ENCODE data around the gene GPT2. TPM values are rescaled to one million over a fixed set of nuclear protein-coding genes. Genes with fewer than 3 reads are reported as not detected.
A peak's percentile ranks its signal among the peaks of the same experiment; 100 is the strongest.

The GPT2 gene
- polyA plus RNA-seq, 3 donors: 24.8 to 31.6 (median 30.8) TPM

- no peak for DNase-seq (ENCODE audit: extremely low read depth in 1 of 11, low read depth in 9 of 11, low spot score in 4 of 11)
Observed at GRCh38 chr16:46911038-46911437, 26.9 kb downstream of the GPT2 start.

DNA sequence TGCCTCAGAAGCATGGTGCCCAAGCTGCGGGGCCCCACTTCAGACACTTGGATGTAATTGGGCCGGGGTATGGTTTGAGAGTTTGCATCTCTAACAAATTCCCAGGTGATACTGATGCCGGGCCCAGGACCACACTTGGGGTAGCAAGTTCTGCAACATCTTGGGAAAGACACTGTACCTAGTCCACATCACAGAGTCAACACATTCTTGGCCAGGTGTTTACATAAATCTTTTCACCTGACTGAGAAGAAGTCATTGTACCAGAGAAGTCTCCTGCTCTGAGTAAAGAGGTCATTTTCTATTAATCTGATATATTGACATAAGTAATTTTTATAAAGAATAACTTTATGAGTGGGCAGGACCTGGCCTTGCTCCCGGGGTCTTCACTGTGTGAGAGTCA, 27.5 kb downstream of the GPT2 start:
- DNase-seq (ENCODE audit: extremely low read depth in 1 of 11, low read depth in 9 of 11, low spot score in 4 of 11): no peak

DNA sequence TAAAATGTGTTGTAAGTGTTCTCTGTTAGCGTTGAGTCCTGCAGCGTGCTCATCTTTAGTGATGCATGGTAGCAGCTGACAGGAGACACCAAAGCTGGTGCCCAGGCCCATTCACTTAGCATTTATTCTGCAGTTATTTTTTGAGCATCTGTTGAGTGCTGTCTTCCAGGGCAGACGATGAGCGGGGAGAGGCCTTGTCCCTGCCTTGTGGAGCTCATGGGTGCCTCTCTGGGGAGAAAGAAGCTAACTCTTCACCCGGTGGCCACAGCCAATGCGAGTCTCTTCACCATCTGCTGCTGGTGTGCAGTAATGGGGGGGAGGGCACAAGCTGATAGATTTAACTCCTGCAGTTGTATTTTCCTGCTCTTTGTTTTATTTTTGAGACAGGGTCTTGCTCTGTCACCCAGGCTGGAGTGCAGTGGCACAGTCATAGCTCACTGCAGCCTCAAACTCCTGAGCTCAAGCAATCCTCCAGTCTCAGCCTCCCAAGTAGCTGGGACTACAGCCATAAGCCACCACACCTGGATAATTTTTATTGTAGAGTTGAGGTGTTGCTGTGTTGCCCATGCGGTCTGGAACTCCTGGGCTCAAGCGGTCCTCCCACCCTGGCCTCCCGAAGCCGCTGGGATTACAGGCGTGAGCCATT, 30.5 kb downstream of the GPT2 start:
- DNase-seq (ENCODE audit: extremely low read depth in 1 of 11, low read depth in 9 of 11, low spot score in 4 of 11): no peak

DNA sequence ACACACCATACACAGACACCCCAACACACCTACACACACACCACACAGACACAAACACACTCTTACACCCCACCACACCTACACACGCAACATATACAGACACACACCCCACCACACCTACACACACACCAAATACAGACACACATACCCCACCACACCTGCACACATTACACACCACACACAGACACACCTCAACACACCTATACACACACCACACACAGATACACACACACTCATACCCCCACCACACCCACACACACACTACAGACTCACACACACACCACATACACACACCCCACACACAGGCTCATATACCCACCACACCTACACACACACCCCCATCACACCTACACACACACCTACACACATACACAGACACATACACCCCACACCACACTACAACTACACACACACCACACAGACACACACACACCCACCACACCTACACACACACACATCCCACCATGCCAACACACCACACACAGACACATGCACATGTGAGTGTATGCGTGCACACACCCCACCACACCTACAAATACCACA, 31.4 kb downstream of the GPT2 start:
- DNase-seq (ENCODE audit: extremely low read depth in 1 of 11, low read depth in 9 of 11, low spot score in 4 of 11): no peak

- DNase-seq (ENCODE audit: extremely low read depth in 1 of 11, low read depth in 9 of 11, low spot score in 4 of 11): no peak
Observed at GRCh38 chr16:46916980-46917379, 32.8 kb downstream of the GPT2 start.

DNA sequence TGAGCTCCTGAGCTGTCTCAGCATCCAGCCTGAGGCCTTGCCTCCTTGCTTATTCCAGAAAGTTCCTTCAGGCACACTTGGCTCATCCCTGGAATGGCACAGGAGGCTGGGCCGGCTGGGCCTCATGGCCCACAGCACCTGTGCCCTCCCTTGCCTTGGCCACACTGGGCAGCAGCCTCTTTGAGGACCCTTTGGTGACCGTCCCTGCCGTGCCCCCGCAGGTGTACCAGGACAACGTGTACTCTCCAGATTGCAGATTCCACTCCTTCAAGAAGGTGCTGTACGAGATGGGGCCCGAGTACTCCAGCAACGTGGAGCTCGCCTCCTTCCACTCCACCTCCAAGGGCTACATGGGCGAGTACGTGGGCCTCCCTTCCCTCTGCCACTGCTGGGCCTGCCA, 34.2 kb downstream of the GPT2 start:
- no peak for DNase-seq (ENCODE audit: extremely low read depth in 1 of 11, low read depth in 9 of 11, low spot score in 4 of 11)

- peak in 2 of 11 donors; percentile 11 to 20 for DNase-seq (ENCODE audit: extremely low read depth in 1 of 11, low read depth in 9 of 11, low spot score in 4 of 11)
Observed at GRCh38 chr16:46918905-46919792, 35.0 kb downstream of the GPT2 start.

- DNase-seq (ENCODE audit: extremely low read depth in 1 of 11, low read depth in 9 of 11, low spot score in 4 of 11): peak in 2 of 11 donors; percentile 6 to 23
Observed at GRCh38 chr16:46920402-46921068, 36.4 kb downstream of the GPT2 start.

DNA sequence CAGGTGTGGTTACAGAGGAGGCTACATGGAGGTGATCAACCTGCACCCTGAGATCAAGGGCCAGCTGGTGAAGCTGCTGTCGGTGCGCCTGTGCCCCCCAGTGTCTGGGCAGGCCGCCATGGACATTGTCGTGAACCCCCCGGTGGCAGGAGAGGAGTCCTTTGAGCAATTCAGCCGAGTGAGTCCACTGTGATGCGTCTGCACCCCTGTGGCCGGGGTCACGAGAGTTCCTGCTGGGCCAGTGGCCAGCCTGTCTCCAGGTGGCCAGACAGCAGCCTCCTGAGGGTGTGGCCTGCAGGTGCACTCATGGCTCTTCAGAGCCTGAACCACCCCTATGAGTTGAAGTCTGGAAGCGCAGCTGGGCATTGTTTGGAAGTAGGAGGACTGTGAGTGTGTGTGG, 38.1 kb downstream of the GPT2 start:
- no peak for DNase-seq (ENCODE audit: extremely low read depth in 1 of 11, low read depth in 9 of 11, low spot score in 4 of 11)

- no peak for DNase-seq (ENCODE audit: extremely low read depth in 1 of 11, low read depth in 9 of 11, low spot score in 4 of 11)
Observed at GRCh38 chr16:46923513-46924295, 39.5 kb downstream of the GPT2 start.

DNA sequence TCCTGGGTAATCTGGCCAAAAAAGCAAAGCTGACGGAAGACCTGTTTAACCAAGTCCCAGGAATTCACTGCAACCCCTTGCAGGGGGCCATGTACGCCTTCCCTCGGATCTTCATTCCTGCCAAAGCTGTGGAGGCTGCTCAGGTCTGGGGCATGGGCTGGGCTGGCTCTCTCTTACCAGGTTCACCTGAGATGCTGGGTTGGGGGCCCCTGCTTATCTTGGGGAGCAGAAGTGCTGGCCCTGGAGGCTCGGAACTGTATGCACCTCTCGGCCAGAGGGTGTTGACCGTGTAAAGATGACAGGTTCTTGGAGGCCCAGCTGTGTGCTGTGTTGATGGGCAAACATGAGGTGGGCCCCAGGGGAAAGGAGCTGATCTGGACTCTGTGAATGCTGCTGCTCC, 40.2 kb downstream of the GPT2 start:
- DNase-seq (ENCODE audit: extremely low read depth in 1 of 11, low read depth in 9 of 11, low spot score in 4 of 11): no peak

DNA sequence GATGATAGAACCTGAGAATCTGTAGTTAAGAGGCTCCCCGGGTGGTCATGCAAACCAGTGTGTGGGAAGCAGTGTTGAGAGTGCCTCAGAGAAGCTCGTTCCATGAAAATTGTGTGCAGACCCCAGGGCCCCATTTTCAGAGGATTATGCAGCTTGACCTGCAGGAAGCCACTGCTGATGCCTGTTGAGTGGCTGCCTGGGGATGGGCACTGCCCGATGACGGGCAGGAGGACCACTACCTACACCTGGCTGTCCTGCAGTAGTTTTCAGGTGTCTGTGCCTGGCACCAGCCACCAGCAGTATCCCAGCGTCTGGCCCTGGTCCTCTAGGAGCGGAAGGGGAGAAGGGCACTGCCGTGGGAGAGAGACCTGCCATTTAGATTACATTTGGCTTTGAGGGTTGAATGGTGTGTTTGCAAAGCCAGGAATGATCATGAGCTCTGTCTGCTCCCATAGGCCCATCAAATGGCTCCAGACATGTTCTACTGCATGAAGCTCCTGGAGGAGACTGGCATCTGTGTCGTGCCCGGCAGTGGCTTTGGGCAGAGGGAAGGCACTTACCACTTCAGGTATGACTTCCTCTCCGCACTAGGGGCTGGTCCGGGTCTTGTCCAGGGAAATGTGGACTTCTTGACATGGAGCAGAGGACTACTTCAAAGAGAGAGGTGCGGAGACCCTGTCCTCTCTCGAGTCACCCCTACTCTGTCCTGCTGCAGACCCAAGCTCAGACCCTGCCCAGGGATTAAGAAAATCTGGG, 42.5 kb downstream of the GPT2 start:
- DNase-seq (ENCODE audit: extremely low read depth in 1 of 11, low read depth in 9 of 11, low spot score in 4 of 11): no peak

DNA sequence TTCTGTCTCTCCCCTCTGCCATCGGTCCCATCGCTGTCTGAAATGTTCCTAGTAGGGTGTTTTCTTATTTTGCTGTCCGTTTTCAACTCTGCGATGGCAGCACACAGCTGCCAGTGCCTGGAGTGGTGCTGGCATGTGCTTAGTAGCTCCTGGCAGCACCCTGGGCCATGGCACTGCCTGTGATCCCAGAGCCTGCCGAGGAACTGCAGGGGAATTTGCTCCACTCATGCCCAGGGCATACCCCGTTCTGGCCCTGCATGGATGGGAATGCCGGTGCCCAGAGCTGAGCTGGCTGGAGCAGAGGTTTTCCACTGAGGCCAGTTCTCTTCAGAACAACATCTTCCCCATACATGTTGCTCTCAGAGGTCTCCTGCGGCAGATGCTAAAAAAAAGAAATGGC, 43.1 kb downstream of the GPT2 start:
- no peak for DNase-seq (ENCODE audit: extremely low read depth in 1 of 11, low read depth in 9 of 11, low spot score in 4 of 11)

DNA sequence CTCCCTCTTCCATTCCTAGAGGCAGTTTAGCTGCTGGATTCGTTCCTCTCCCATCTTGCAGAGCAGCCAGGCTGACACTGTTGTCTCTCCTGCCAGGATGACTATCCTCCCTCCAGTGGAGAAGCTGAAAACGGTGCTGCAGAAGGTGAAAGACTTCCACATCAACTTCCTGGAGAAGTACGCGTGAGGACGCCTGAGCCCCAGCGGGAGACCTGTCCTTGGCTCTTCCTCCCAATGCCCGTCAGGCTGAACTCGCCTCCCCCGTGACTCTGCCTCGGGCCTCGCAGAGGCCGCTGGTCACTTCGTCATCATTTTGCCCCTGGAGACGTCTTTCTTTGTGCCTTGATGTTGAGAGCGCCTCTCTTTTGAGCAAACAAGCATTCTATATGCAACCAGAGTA, 44.6 kb downstream of the GPT2 start:
- no peak for DNase-seq (ENCODE audit: extremely low read depth in 1 of 11, low read depth in 9 of 11, low spot score in 4 of 11)

DNA sequence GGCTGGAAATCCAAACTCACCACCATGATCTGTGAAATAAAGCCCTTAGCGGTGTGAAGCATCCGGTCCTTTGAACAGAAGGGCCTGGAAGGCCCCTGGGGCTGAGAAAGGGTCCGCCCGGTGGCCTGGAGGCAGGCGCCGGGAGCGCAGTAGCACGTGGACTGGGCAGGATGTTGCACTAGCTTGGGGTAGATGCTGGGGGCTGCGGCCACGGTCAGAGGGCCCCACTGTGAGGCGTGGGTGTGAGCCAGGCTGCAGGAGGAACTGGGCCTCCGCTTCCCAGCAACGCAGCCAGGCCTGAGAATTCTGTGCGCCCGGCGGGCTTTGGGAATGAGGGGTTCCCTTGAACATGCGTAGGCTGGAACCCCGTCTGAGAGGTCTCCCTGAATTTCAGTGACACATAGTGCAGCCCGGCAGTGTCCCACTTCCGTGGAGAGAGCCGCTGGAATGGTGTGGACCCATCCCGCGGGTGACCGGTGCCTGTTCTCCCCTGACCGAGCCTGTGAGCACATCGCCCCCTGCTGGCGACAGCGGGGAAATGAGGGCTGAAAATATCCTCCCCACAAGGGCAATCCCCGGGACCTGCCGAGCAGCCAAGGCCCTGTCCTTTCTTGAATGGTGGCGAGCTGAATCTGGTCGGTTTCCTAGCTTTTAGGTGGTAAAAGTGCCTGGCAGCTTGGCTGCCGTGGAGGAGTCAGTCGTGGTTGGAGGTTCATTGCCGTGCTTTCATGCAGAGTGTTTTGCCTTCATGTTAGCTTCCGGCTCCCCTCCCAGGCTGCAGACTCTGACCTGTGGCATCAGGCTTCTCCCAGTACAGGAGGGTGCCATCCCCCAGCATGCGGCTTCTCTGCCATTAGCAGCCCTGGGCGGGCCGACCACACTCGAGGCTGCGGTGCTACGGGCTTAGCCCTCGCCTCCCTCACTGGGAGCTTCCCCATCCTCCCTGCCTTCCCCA, 45.5 kb downstream of the GPT2 start:
- DNase-seq (ENCODE audit: extremely low read depth in 1 of 11, low read depth in 9 of 11, low spot score in 4 of 11): peak in 5 of 11 donors; percentile 12 to 54 (median 31)

DNA sequence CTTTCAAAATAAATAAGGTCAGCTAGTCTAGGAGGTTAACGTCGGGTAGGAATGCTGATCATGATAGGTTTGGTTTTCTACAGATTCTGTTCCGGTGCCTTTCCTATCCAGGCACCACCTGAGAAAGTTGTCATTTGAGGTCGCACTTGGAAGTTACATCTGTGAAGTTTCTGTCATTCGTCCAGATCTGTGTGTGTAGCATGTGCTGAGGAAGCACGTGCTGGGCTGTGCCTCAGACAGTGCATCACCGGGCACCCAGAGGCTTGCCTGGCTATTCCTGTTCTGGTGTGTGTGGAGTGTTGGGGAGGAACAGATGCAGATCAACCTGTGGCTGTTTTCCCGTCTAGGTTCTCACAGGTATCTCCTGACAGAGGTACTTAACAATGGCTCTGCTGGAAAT, 46.7 kb downstream of the GPT2 start:
- no peak for DNase-seq (ENCODE audit: extremely low read depth in 1 of 11, low read depth in 9 of 11, low spot score in 4 of 11)

GRCh38 chr16:46932802-46933201, 48.6 kb downstream of the GPT2 start:
- DNase-seq (ENCODE audit: extremely low read depth in 1 of 11, low read depth in 9 of 11, low spot score in 4 of 11): no peak

Measured in renal cortex interstitium (tissue), 11 donors.